ENCODE measurements around the gene EWSR1.
"Not testable (repeated sequence)": the region's sequence is repeated elsewhere in the genome, so short reads cannot be mapped to it uniquely, and the experiment has no call there.

The EWSR1 gene

GRCh38 chr22:29240481-29240880, 27.6 kb upstream of the EWSR1 start:
- H3K4me1 Mint-ChIP-seq (ENCODE audit: low read depth); H3K4me3 Mint-ChIP-seq; H3K27ac Mint-ChIP-seq; H3K36me3 Mint-ChIP-seq (ENCODE audit: low read depth); H3K27me3 Mint-ChIP-seq: not testable (repeated sequence)
- intact Hi-C loops (cut with micrococcal nuclease) = loop anchor here (10.0 kb wide), 1 partner anchor 86 kb away; no protein-coding TSS in a partner anchor
- H3K9me3 Mint-ChIP-seq = peaks cover 13% of the 10 kb centered on the region

GRCh38 chr22:29243874-29244446, 24.1 kb upstream of the EWSR1 start:
- Mint-ChIP-seq H3K36me3 (ENCODE audit: low read depth) (no peaks in the 10 kb centered on the region), H3K4me3 (no peak overlapping the region), H3K9me3 (peaks cover 12% of the 10 kb centered on the region), H3K27ac (no peak overlapping the region), H3K27me3 (no peaks in the 10 kb centered on the region), H3K4me1 (ENCODE audit: low read depth) (no peaks in the 10 kb centered on the region)
- intact Hi-C loops (cut with micrococcal nuclease) = loop anchor here (2.0 to 10.0 kb wide), 2 partner anchors 89 to 387 kb away; no protein-coding TSS in a partner anchor

DNA sequence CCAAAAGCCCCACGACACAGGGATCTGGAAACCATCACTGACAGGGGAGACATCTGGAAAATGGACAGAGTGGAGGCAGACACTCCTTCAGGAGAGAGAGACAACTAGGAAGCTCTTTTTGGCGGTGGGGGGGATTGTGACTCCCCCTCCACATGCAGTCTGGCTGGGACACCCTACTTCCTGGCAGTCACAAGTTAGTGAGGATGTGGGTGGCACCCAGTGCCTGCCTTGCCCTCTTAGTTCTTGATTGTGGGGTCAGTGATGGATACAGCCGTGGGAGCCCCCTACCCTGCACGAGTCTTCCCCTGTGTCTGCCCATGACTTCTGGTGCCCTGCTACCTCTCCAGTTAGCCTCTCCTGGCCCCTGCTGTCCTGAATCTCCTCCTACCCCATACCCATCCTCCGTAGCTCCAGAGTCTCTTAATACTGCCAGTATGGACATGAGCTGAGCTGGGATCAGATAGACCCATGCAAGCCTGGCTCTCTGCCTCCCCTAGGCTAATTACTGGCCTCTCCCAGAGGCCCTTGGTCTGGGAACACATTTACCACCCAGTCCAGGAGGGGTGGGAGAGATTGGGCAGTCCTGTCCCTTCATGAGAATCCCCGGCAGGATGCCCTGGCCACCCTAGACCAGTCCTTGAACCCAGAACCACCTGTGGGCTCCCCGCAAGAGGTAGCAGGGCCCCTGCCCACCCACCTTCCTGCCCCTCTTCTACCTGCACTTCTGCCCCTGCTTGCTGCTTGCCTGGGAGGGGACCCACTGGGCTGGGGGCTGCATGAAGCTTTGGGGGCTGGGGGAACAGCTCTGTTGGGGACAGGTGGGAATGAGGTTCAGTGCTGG, 23.1 kb upstream of the EWSR1 start:
- Mint-ChIP-seq H3K36me3 (ENCODE audit: low read depth) (no peaks in the 10 kb centered on the region), H3K4me3 (no peak overlapping the region), H3K4me1 (ENCODE audit: low read depth) (no peaks in the 10 kb centered on the region), H3K9me3 (peaks cover 1% of the 10 kb centered on the region), H3K27ac (no peak overlapping the region), H3K27me3 (no peaks in the 10 kb centered on the region)
- intact Hi-C loops (cut with micrococcal nuclease) = loop anchor here (1.0 to 10.0 kb wide), 3 partner anchors 90 to 645 kb away; no protein-coding TSS in a partner anchor

DNA sequence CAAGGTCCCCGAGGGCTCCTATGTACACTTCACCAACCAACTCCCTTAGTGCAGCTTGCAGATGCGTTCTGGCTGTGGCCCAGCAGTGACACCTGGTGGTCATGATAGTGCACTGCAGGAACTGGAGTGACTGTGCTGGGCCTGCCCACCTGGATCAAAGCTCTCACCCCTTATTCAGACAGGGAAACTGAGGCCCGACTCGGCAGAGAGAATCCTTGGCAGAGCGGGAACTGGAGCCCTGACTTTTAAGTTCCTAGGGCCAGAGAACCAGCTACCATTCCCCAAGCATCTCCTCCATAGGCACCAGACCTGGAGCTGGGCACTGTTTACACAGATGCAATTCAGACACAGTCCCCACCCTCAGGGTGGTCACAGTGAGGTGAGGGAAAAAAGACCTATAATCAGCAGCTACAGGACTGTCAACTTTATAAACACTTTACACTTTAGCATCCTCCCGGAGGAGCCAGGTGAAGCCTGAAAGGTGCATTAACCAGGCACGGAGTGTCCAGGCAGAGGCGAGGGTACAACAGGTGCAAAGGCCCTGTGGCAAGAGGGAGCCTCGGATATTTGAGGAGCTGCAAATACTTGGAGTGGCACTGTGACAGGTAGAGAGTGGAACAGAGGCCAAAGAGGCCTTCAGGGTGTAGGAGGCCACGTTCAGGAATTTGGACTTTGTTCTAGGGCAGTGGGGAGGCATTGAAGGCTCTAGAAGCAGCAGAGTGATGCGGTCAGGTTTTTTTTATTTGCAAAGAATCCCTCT, 22.3 kb upstream of the EWSR1 start:
- Mint-ChIP-seq H3K9me3 (no peaks in the 10 kb centered on the region), H3K36me3 (ENCODE audit: low read depth) (no peaks in the 10 kb centered on the region), H3K27me3 (no peaks in the 10 kb centered on the region), H3K27ac (no peak overlapping the region), H3K4me3 (no peak overlapping the region), H3K4me1 (ENCODE audit: low read depth) (no peaks in the 10 kb centered on the region)
- intact Hi-C loops (cut with micrococcal nuclease) = loop anchor here (1.0 to 10.0 kb wide), 3 partner anchors 91 to 646 kb away; no protein-coding TSS in a partner anchor

GRCh38 chr22:29247891-29248290, 20.2 kb upstream of the EWSR1 start:
- not testable (repeated sequence) for H3K36me3 Mint-ChIP-seq (ENCODE audit: low read depth); H3K4me1 Mint-ChIP-seq (ENCODE audit: low read depth); H3K27ac Mint-ChIP-seq; H3K27me3 Mint-ChIP-seq; H3K9me3 Mint-ChIP-seq; H3K4me3 Mint-ChIP-seq
- intact Hi-C loops (cut with micrococcal nuclease) = loop anchor here (10.0 kb wide), 1 partner anchor 93 kb away; no protein-coding TSS in a partner anchor

GRCh38 chr22:29251265-29251664, 16.8 kb upstream of the EWSR1 start:
- no peaks in the 10 kb centered on the region for H3K27me3 Mint-ChIP-seq

GRCh38 chr22:29251981-29252911, 15.8 kb upstream of the EWSR1 start:
- Mint-ChIP-seq H3K4me3 (no peak overlapping the region), H3K27ac (no peak overlapping the region), H3K9me3 (no peaks in the 10 kb centered on the region), H3K4me1 (ENCODE audit: low read depth) (no peaks in the 10 kb centered on the region), H3K36me3 (ENCODE audit: low read depth) (no peaks in the 10 kb centered on the region), H3K27me3 (no peaks in the 10 kb centered on the region)
- intact Hi-C loops (cut with micrococcal nuclease) = no loop called here

More at GRCh38 chr22:29251265-29251664, 16.8 kb upstream of the EWSR1 start:
- Mint-ChIP-seq H3K27ac (no peak overlapping the region), H3K4me1 (ENCODE audit: low read depth) (no peaks in the 10 kb centered on the region), H3K4me3 (no peak overlapping the region), H3K9me3 (no peaks in the 10 kb centered on the region), H3K36me3 (ENCODE audit: low read depth) (no peaks in the 10 kb centered on the region)
- intact Hi-C loops (cut with micrococcal nuclease) = no loop called here

DNA sequence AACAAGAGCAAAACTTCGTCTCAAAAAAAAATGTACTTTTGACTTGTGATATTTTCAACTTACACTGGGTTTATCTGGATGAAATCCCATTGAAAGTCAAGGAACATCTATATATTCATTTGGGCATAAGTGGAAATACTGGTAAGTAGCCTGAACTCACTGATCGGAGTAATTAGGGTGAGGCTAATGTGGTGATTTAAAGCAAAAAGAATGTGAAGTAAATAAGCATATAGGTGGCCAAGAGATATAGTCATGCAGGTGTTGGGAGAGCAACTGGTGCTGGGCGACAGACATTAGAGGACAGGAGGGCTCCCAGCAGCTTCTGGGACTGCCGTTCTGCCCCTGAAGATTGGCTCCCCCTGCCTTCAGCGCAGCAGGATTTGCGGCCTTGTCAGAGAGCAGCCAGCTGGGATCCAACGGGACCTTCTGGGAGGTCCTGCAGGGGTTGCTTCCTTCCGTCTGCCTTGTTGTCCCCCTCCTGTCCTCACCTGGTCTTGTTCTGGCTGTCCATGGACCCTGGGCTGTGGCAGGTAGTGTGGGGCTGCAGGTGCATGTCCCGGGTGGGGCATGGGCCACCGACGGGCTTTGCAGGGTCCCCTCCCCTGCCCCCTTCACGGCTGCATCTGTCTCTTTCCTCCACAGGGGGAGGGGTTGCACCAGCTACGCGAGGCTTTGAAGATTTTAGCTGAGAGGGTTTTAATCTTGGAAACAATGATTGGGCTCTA, 14.3 kb upstream of the EWSR1 start:
- Mint-ChIP-seq H3K4me1 (ENCODE audit: low read depth) (no peaks in the 10 kb centered on the region), H3K4me3 (no peak overlapping the region), H3K9me3 (no peaks in the 10 kb centered on the region), H3K27ac (no peak overlapping the region), H3K27me3 (no peaks in the 10 kb centered on the region), H3K36me3 (ENCODE audit: low read depth) (no peaks in the 10 kb centered on the region)
- intact Hi-C loops (cut with micrococcal nuclease) = no loop called here

GRCh38 chr22:29254286-29254660, 13.8 kb upstream of the EWSR1 start:
- no peaks in the 10 kb centered on the region for H3K9me3 Mint-ChIP-seq
- no peaks in the 10 kb centered on the region for H3K27me3 Mint-ChIP-seq
- H3K36me3 Mint-ChIP-seq (ENCODE audit: low read depth) = peaks cover 3% of the 10 kb centered on the region
- intact Hi-C loops (cut with micrococcal nuclease) = no loop called here
- no peak overlapping the region for H3K27ac Mint-ChIP-seq
- no peaks in the 10 kb centered on the region for H3K4me1 Mint-ChIP-seq (ENCODE audit: low read depth)
- no peak overlapping the region for H3K4me3 Mint-ChIP-seq

DNA sequence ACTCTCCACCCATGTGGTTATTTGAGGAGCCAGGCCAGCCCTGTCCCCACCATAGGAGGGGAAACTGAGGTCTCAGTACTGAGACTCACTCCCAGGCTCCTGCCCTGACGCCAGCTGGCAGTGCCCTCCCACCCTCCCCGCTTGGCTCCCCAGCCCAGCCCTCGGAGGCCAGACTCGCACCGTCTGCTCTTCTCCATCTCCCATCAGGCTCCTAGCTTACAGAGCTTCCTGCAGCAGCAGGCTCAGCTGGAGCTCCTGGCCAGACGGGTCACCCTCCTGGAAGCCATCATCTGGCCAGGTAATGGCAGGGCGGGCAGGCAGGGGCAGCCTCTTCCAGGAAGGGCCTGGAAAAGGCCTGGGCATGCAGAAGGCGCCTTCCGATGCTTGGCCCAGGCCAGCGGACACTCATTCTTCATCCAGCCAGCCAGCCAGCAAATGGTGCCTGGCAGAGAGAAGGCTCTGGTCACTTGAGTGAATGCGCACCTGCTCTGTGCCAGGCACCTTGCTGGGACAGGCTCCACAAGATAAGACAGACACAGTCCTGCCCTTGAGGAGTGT, 12.9 kb upstream of the EWSR1 start:
- no peaks in the 10 kb centered on the region for H3K27me3 Mint-ChIP-seq
- H3K9me3 Mint-ChIP-seq = no peaks in the 10 kb centered on the region
- H3K4me3 Mint-ChIP-seq = no peak overlapping the region
- H3K4me1 Mint-ChIP-seq (ENCODE audit: low read depth) = no peaks in the 10 kb centered on the region
- intact Hi-C loops (cut with micrococcal nuclease) = no loop called here
- H3K27ac Mint-ChIP-seq = no peak overlapping the region
- peaks cover 12% of the 10 kb centered on the region for H3K36me3 Mint-ChIP-seq (ENCODE audit: low read depth)

GRCh38 chr22:29256606-29257325, 11.3 kb upstream of the EWSR1 start:
- no peaks in the 10 kb centered on the region for H3K27me3 Mint-ChIP-seq
- no peaks in the 10 kb centered on the region for H3K4me1 Mint-ChIP-seq (ENCODE audit: low read depth)
- no peak overlapping the region for H3K4me3 Mint-ChIP-seq
- no peaks in the 10 kb centered on the region for H3K9me3 Mint-ChIP-seq
- intact Hi-C loops (cut with micrococcal nuclease) = no loop called here
- H3K36me3 Mint-ChIP-seq (ENCODE audit: low read depth) = peaks cover 23% of the 10 kb centered on the region
- H3K27ac Mint-ChIP-seq = no peak overlapping the region

DNA sequence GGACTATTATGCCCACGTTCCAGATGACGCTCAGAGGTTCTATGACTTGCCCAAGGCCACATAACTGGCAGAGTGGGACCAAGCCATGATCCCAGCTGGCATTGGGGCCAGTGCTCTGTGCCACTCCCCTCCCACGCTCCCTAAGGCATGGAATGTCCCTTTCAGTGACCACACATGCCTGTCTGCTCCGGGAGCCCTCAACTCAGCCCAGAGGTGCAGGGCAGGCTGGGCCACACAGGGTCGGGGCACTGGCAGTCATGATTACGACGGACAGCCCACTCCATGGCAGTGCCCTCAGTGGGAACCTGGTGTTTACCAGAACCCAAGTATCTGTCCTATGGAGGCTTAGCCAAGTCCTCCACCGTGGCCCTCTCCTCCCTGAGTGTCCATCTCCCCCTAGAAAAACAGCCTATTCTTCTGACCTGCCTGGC, 10.3 kb upstream of the EWSR1 start:
- Mint-ChIP-seq H3K27me3 (no peaks in the 10 kb centered on the region), H3K27ac (no peak overlapping the region), H3K4me3 (no peak overlapping the region), H3K9me3 (no peaks in the 10 kb centered on the region), H3K36me3 (ENCODE audit: low read depth) (peaks cover 23% of the 10 kb centered on the region), H3K4me1 (ENCODE audit: low read depth) (no peaks in the 10 kb centered on the region)
- intact Hi-C loops (cut with micrococcal nuclease) = no loop called here

All from dendritic cell treated with granulocyte-macrophage colony-stimulating factor and Interleukin-4, amounts not matched to agents 40 ng/mL and 50 ng/mL, for 4 days (primary cell).